TTC549 (cell line): ENCODE results near the gene INPP5D.

Experiments used
- FAIRE-seq: peaks from 2 replicates; lab custom pipeline; 2012; peaks lifted over from hg19 to GRCh38; lab: Jason Lieb, UNC

The INPP5D gene

GRCh38 chr2:233243348-233243747 lies 183.2 kb downstream of the INPP5D start:
- FAIRE-seq = no peak

- FAIRE-seq = no peak
Observed at GRCh38 chr2:233244818-233245217, 184.7 kb downstream of the INPP5D start.

GRCh38 chr2:233245406-233245805 lies 185.3 kb downstream of the INPP5D start:
- no peak for FAIRE-seq

- no peak for FAIRE-seq
Observed at GRCh38 chr2:233247116-233247515, 187.0 kb downstream of the INPP5D start.

GRCh38 chr2:233247744-233248143 lies 187.6 kb downstream of the INPP5D start:
- no peak for FAIRE-seq

GRCh38 chr2:233248999-233249398 lies 188.9 kb downstream of the INPP5D start:
- FAIRE-seq = no peak

GRCh38 chr2:233250568-233250967 lies 190.4 kb downstream of the INPP5D start:
- FAIRE-seq = no peak

- no peak for FAIRE-seq
Observed at GRCh38 chr2:233250985-233251305, 190.8 kb downstream of the INPP5D start.

- peak; percentile 57 for FAIRE-seq
Observed at GRCh38 chr2:233251306-233252116, 191.4 kb downstream of the INPP5D start, which contains the start of gene ATG16L1. Gene ATG16L1 (plus strand): TSS chr2:233251673. CDS start chr2:233251828, 155 bp downstream.

- FAIRE-seq = no peak
Observed at GRCh38 chr2:233252227-233252626, 192.1 kb downstream of the INPP5D start.

- FAIRE-seq = no peak
Observed at GRCh38 chr2:233255151-233255550, 195.0 kb downstream of the INPP5D start.

- FAIRE-seq = no peak
Observed at GRCh38 chr2:233256048-233256447, 195.9 kb downstream of the INPP5D start.
